GM19351 (cell line): ENCODE results near the gene LRRK1.

Experiments
- ATAC-seq: cut with Tn5 transposase; IDR thresholded peaks from one replicate; pipeline ENCODE4 v1.9.1; 2021; ENCODE audit warnings: mild to moderate bottlenecking, moderate library complexity; ENCODE audit not compliant: unreplicated experiment

LRRK1 gene

GRCh38 chr15:101036189-101036588 is 117.0 kb downstream of the LRRK1 start:
- ATAC-seq: no peak

GRCh38 chr15:101037090-101037830 is 118.1 kb downstream of the LRRK1 start:
- no peak for ATAC-seq

GRCh38 chr15:101038327-101039003 is 119.3 kb downstream of the LRRK1 start:
- no peak for ATAC-seq

GRCh38 chr15:101039461-101039860 is 120.3 kb downstream of the LRRK1 start:
- ATAC-seq: no peak

- no peak for ATAC-seq
Observed at GRCh38 chr15:101042320-101042719, 123.2 kb downstream of the LRRK1 start.

GRCh38 chr15:101043011-101043410 is 123.9 kb downstream of the LRRK1 start:
- ATAC-seq: no peak

- no peak for ATAC-seq
Observed at GRCh38 chr15:101043911-101044624, 124.9 kb downstream of the LRRK1 start.

GRCh38 chr15:101044625-101045235 is 125.6 kb downstream of the LRRK1 start:
- ATAC-seq: no peak

GRCh38 chr15:101045236-101045646 is 126.1 kb downstream of the LRRK1 start:
- ATAC-seq: no peak

- ATAC-seq: no peak
Observed at GRCh38 chr15:101045835-101046691, 126.9 kb downstream of the LRRK1 start.

- no peak for ATAC-seq
Observed at GRCh38 chr15:101046826-101047225, 127.7 kb downstream of the LRRK1 start.

GRCh38 chr15:101047301-101047781 is 128.2 kb downstream of the LRRK1 start:
- no peak for ATAC-seq

- ATAC-seq: no peak
Observed at GRCh38 chr15:101048176-101048575, 129.0 kb downstream of the LRRK1 start.

GRCh38 chr15:101048581-101049030 is 129.4 kb downstream of the LRRK1 start:
- ATAC-seq: no peak

- no peak for ATAC-seq
Observed at GRCh38 chr15:101049282-101049681, 130.1 kb downstream of the LRRK1 start.

- ATAC-seq: no peak
Observed at GRCh38 chr15:101049856-101050622, 130.9 kb downstream of the LRRK1 start.

GRCh38 chr15:101050623-101051290 is 131.6 kb downstream of the LRRK1 start:
- ATAC-seq: no peak

- ATAC-seq: no peak
Observed at GRCh38 chr15:101051291-101052030, 132.3 kb downstream of the LRRK1 start.
